Measurements from ENCODE around the gene PISD.
"Not testable (repeated sequence)": the region's sequence is repeated elsewhere in the genome, so short reads cannot be mapped to it uniquely, and the experiment has no call there.

DNA sequence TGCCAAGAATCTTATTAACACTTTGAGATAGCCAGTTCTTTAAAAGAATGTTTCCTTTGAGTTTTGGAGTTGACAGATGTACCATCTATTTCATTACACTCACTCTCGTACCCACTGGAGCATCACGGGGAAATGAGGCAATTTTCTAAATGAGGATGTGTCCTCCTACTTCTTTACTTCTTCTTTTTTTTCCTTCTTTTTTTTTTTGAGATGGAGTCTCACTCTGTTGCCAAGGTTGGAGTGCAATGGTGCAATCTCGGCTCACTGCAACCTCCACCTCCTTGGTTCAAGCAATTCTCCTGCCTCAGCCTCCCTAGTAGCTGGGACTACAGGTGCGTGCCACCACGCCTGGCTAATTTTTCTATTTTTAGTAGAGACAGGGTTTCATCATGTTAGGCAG, 12.2 kb upstream of the PISD start:
- not testable (repeated sequence) for TF ChIP-seq CTCF (IDR thresholded peaks at IDR 0.05; ENCODE audit: low read length); EZH2 (IDR thresholded peaks at IDR 0.05; ENCODE audit: borderline replicate concordance, low read length)
